Right ventricle myocardium inferior (tissue), 1 donor: ENCODE measurements around the gene DLL1. TPM values are rescaled to one million over a fixed set of nuclear protein-coding genes. Genes with fewer than 3 reads are reported as not detected.
"Not testable (repeated sequence)": the region's sequence is repeated elsewhere in the genome, so short reads cannot be mapped to it uniquely, and the experiment has no call there.

ENCODE experiments used
- ATAC-seq: fragments of 200-7000 bp; cut with Tn5 transposase; one replicate; pipeline ENCODE4 v1.9.1; 2020; ENCODE audit warnings: mild to moderate bottlenecking, moderate library complexity
- DNase-seq: peaks from one replicate; pipeline ENCODE4 v3.0.0; 2021; ENCODE audit errors: missing footprints
- intact Hi-C: fragments of 100-400 bp; cut with DNase I; formaldehyde crosslinking; loops from one replicate; pipeline ENCODE4 v1.11.0; 2022
- total RNA-seq: library from RNA; stranded (reverse); fragmentation: NEBNext Ultra II Directional; extraction: Animal tissue kit (Norgen Biotek cat#: 25700); gene quantifications from one replicate; pipeline ENCODE4 v1.2.1, GENCODE V29; 2021
- donor health status: DM: no; HTN: yes; CAD: no; lungs with severe emphysema.

The DLL1 gene
- total RNA-seq, 1 donor from 2014 or later: 21.5 TPM

DNA sequence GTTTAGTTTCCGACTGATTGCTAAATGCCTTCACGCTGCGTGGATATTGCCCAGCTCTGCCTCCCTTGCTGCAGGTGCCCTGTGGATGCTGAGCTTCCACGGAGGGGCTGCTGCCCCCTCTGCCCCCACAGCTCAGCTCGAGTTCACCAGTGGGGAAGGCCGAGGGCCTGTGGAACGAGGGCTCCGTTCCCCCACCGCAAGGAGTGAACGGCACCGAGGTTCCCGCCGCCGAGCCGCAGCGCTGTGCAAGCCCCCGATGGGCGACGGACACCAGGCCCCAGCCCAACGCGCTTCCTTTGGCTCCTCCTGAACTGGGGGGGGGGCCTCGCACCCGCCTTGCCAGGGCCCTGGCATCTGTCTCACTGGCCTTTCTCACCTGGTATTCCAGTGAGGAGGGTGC, 17.7 kb downstream of the DLL1 start:
- no peak for DNase-seq
- no peak for ATAC-seq
- intact Hi-C loops: no loop called here

DNA sequence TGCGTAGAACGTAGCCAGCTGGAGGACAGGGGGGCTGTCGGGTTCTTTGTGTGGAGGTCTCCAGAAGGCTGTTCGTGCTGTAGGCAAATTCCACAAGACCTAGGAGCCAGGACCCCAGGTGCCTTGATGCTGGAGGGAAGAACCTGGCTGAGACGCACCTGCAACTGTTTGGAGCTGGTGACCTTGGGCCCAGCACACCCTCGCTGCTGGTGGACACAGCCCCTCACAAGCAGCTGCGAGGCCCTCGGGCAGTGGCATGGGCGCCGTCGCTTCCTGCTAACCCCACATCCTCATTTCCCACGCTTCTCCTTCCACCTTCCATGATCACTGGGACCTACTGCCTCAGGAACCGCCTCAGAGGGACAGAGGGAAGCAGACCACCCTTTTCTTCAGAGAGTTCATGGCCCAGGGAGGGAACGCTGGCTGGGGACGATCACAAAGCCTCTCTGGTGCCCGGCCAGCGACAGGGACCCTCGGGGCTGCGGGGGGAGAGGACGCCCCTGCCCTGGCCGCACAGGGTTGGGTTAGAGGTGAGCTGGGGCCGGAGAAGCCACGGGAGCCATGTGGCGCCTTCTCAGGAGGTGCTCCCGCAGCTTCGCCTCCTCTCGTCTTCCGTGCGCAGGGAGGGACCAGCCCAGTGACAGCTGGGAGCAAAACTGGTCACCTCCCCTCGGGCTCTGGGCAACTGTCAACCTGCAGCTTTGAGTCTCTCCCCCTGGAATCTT, 18.4 kb downstream of the DLL1 start:
- intact Hi-C loops: no loop called here
- ATAC-seq: no peak
- no peak for DNase-seq

DNA sequence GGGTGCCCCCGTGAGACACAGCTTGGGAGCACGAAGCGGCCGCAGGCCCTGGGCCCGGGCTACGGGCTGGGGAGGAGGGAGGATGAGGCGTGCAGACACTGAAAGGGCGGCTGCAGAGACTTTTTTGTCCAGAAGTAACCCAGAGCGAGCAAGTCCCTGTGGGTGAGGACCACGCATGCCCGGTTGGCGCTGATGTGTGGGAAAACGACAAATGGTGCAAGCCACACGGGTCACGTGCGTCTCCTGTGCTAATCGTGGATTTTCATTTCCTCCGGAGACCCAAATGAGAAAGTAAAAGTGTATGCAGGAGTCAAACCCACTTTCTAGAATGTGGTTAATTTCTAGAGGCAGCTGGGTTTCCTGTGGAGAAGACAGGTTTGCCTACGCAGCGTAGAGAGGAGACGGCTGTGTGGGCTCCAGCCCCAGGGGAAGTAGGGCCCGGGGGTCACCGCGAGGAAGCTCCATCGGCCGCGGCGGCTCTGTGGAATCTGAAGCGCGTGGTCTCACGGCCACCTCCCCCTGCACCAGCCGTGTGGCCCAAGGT, 19.0 kb downstream of the DLL1 start:
- intact Hi-C loops: no loop called here
- DNase-seq: no peak
- ATAC-seq: no peak

DNA sequence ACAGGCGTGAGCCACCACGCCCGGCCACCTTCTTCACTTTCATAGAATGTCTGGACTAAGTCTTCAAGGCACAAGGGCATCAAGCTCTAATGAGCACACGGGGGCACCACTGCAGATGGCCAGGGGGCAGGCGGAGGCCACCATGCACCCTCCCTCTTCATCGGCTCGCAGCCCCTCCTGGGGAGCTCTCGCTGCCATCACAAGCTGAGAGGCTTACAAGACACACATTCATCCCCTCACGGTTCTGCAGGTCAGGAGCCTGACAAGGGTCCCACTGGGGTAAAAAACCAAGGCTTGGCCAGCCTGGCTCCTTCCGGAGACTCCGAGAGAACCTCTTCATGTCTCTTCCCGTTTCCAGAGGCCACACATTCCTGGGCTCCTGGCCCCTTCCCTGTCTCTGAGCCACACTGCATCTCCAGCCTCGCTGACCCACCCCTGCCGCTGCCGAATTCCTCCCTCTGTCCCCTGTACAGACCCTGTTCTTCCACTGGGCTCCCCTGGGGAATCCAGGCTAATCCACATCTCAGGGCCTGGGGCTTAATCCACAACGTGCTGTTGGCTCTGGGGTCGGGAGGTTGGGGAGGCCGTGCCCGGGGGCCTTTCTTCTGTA, 19.8 kb downstream of the DLL1 start:
- intact Hi-C loops: no loop called here
- DNase-seq: no peak
- ATAC-seq: no peak

DNA sequence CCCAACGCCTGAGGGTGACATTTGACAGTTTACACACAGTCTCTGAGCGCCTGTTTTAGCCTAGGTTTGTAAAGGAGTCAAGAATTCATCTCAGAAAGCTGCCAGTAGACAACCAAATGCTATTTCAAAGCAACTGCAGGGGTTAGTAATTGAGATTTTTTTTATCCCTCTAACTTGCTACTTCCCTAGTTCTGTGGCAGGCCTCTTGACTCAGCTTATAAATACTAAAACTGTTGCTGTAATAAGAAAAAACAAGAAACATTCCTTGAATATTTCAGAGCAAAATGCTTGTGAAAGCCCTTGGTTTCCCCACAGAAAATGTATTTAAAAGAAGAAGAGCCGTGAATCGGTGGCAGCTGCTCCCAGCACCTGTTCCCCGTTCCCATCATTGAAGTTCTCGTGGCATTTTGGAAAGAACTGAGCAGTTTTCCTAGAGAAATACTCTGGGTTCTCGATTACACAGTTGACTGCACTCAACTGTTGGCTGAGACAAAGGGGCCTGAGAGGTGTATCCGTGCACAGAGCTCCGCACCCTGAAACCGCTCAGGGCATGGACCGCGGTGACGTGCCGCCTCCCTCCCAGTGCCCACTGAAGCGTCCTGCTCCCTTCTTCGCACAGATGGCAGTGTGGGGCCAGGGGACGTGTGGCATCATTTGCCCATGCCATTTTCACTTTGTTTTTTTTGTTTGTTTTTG, 20.9 kb downstream of the DLL1 start:
- intact Hi-C loops: no loop called here
- no peak for DNase-seq
- no peak for ATAC-seq

DNA sequence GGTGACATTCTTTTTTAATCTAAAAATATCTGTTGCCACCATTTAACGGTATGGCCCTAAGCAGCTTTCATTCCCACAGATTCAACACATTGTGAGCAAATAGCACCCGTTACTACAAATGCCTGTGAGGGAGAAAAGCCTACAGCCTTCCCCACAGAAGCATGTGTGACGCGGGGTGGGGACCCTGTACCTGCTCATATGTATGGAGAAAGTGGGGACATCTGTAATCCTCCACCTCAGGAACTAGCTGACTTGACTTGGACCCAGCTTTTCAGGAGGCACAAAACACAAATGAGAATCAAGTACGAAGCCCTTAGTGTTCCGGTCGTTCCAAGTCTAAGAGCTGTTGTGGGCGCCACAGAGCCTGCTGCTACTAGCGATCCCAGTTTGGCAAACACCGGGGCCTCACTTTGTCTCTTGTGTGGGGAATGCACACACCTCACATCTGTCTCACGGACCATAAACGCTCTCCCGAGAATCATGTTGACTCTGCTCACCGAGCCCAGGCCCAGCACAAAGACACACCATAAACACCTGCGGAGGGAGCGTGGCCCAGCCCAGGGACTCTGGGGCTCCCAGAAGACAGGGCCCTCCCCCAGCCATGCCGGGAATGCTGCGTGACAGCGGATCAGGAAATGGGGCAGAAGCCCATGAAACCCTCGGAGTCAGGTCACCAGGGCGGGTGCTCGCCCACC, 21.6 kb downstream of the DLL1 start:
- DNase-seq (no peak), ATAC-seq (no peak)
- intact Hi-C loops: no loop called here

DNA sequence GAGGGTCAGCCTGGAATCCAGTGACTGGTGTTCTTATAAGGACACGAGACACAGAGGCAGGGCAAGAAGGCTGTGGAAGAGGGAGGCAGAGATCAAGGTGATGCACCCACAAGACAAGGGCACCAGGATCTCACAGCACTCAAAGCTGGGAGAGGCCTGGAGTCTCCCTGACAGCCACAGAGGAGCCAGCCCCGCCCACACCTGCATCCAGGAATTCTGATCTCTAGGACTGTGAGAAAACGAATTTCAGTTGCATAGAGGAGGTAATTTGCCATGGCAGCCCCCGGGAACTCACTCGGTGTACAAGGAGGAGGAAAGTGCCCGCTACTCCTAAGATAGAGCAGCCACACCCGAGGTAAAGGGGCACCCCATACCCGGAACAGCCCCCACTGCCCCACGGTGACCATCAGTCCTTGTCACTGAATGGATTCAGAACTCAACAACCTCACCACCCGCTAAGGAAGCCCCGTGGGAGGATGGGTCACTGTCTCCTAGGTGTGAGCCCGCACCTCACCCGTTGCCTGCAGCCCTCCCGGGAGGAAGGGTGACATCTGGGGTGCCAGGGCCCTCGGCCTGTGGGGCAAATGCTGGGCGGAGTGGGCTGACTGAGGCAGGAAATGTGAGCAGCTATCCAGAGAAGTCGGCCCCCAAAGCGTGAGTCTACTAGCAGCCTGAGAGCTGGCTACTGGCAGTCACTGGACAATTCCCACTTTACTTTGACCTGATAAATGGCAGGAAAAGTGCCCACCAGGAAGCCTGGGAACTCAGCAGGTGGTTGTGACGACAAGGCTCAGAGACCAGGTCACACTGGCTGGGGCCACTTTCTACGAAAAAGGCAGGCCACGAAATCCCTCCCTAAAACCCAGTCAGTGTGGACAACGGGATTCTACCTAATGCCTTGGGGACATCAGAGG, 22.4 kb downstream of the DLL1 start:
- intact Hi-C loops: no loop called here
- DNase-seq: no peak

DNA sequence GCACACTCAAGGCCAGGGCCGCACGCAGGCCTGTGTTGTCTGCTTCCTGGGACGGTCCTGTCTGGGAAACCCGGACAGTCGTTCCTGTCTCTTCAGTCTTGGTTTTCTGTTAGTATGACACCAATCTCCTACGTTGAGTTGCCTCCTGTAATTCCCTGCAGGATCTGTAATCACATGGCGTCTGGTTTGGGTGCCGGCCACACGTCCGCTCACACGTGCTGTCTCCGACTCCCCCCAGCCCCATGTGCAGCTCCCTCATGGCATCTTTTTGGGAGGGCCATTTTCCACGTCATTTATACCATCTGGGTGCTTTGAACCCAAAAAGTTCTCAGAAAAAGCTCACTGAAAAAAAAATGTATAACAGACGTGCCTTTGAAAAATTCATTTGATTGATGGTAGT, 23.2 kb downstream of the DLL1 start:
- intact Hi-C loops: no loop called here
- DNase-seq (no peak), ATAC-seq (no peak)

More for the DNA sequence above, 22.4 kb downstream of the DLL1 start:
- ATAC-seq: no peak

DNA sequence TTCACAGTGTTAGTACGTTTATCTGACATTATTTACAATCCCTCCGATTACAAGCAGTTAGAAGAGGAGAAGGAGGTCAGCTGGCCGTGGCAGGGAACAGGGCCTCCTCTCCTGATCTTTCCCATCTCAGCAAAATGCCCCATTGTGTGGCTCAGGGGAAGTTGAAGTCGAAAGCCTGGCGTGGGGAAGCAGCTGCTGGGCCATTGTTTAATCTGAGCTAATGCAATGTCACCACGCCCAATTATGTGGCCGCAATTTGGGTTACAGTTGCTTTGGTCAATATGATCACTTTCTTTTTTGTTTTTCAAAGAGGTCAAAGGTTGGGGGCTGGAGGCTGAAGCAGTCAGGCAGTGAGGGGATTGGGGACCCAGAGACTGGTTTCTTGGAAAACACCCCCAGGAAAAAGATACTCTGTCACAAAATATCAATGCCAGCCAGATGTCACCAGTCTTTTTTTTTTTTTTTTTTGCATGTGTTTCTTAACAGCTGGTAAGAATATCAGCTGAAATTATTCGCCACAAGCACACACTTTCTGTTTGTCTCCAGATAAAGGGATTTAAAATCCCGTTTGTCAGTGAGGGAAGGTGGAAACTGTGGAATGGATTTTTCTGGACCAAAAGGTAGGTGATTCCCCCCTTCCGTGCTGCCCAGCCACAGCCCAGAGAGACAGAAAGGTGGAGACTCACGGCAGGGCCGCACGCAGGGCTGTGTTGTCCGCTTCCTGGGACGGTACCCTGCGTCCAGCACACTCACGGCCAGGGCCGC, 24.6 kb downstream of the DLL1 start:
- ATAC-seq (peak; percentile 62), DNase-seq (peak; percentile 76)
- intact Hi-C loops: no loop called here

DNA sequence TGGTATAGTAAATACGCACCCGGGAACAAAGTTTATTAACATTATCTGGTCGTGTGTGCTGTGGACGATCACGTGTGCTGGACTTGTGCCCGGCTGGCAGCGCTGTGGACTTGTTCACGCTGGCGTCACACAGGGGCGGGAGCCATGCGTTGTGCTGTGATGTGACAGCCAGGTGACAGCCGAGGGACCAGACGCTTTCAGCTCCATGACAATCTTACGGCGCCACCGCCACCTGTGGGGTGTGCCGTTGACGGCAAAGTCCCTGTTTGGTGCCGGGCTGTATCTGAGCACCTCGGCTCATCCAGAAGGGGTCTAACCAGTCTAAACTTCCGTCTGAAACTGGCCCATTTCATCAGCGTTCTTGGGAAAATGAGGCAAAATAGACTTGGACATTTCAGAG, 25.2 kb downstream of the DLL1 start:
- intact Hi-C loops: no loop called here
- DNase-seq (peak; percentile 83), ATAC-seq (peak; percentile 79)

DNA sequence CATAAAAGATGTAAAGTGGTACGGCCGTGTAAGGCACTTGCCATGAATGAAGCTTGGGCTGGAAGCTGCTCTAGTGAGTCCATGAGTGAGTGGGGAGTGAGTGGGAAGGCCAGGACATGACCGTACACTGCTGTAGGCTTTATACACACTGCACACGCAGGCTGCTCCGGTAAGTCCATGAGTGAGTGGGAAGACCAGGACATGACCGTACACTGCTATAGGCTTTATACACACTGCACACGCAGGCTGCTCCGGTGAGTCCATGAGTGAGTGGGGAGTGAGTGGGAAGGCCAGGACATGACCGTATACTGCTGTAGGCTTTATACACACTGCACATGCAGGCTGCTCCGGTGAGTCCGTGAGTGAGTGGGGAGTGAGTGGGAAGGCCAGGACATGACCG, 26.2 kb downstream of the DLL1 start:
- ATAC-seq, intact Hi-C loops, DNase-seq: not testable (repeated sequence)

DNA sequence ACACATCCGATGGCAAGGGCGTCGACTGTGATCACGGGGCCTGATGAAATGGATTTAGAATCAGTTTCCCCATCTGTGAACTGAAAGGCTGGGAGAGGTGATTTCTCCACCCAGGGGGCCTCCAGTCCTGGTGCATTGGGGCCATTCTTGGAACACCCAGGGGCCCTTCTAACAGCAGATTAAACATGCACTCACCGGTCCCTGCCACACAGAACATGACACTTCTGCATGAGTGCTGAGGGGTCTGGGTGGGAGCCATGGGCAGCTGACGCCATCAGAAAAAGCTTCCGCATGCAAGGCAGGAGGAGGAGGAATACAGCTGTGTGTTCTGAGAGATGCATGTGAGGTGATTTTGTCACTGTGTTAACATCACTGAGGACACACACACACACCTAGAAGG, 26.8 kb downstream of the DLL1 start:
- intact Hi-C loops: no loop called here
- no peak for DNase-seq
- ATAC-seq: no peak

DNA sequence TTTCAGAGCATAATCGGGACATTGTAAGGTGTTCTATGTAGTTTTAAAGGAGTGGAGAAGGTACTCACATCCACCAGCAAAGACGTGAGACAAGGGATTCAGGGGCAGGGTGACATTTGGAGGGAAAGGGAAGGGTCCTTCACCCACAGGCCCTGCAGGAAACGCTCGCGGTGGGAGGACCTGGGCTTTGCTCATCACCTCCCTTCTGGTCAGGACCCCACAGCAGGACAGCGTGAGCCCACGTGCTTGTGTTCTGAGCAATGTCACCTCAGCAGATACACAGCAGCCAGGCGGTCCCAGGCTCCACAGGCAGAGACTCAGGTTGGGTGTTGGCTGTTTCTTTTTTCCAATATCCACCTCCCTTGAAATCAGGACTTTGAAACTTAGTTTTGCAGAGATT, 27.5 kb downstream of the DLL1 start:
- intact Hi-C loops: no loop called here
- DNase-seq: no peak
- ATAC-seq: no peak

DNA sequence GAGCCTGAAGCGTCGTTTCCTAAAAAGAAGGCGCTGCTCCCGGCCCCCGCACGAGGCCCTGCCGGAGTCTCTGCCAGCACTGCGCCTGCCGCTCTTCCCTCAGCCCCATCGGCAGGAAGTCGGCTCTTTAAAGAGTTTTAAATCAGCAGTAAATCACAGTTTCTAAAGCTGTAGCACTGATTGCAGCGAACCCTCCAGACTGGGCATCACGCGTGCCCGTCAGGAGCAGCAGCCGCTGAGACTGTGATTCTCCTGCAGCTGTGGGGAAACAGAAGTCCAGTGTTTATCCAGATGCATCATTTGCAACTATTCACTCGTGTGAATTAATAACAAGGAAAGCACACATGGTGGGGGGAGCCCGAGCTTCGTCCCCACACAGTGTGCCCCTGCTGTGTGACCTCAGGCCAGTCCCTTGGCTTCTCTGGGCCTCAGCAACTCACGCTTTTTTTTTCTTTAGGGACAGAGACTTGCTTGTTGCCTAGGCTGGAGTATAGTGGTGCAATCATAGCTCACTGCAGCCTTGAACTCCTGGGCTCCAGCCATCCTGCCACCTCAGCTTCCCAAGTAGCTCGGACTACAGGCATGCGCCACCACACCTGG, 28.3 kb downstream of the DLL1 start:
- intact Hi-C loops: no loop called here
- DNase-seq (no peak), ATAC-seq (no peak)

DNA sequence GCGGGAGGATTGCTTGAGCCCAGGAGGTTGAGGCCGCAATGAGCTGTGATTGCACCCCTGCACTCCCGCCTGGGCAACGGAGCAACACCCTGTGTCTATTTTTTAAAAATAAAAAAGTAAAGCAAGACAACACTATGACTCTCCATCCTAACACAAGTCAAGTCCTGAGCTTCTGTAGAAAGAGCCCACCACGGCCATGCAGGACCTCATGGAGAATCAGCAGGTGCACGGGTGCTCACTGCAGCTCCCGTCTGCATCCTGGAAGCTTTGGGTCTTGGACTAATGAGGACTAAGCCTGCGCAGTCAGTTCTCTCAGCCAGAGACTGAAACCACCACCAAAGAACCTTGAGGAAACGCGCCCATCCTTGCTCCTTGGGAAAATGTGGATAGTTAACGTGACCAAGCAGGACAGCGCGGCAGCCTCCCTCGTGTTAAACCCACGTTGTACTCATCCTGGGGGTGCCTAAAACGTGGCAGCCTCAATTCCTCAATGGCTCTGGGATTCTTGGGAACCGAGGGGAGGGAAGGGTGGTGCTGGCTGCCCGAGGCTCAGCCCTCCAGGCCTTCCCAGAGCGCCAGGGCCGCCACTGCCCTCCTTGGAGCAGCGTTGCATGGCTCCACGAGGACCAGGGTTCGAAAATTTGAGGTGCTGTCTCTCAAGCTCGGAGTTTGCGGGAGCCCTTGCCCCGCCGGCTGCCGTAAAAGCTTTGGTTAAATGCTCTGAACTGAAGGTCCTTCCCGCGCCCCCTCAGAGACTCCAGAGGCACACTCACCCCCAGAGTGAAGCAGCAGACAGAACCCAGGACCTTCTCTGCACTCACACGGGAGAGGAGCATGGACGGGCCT, 29.0 kb downstream of the DLL1 start:
- intact Hi-C loops: no loop called here
- no peak for DNase-seq
- no peak for ATAC-seq

DNA sequence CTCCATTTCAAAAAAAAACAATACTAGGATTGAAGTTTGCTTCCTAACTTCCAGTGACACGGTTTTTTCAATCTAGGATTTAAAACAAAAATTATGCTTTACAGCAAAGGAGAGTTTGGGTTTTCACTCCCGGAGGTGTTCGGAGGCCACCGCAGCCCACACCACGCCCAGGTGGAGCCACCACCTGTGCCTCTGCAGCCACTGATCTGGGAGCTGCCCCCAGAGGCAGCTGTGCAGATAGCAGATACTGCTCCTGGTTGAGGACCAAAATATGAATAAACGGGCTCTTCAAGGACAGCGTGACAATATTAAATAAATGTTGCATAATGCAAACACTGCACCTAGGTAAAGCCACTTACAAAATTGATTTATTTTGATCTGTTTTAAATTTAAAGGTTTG, 30.2 kb downstream of the DLL1 start:
- intact Hi-C loops: no loop called here
- DNase-seq: no peak
- no peak for ATAC-seq
